Astrocyte (in vitro differentiated cells and primary cell): ENCODE results near the gene PCSK5. TPM values are rescaled to one million over a fixed set of nuclear protein-coding genes. Genes with fewer than 3 reads are reported as not detected.

Experiments used
- DNase-seq: peaks from one replicate; pipeline ENCODE4 v3.0.0-alpha.2; 2010; ENCODE audit warnings: low read depth
- FAIRE-seq: peaks from 2 replicates; lab custom pipeline; 2011; peaks lifted over from hg19 to GRCh38; lab: Jason Lieb, UNC
- H2AFZ ChIP-seq: 2 replicates; pipeline ENCODE4 v1.6.0; 2012; ENCODE audit warnings: low read depth, low read length, inconsistent platforms
- H3K27ac ChIP-seq: 2 replicates; pipeline ENCODE4 v1.5.1; 2011; ENCODE audit warnings: low read depth, low read length, inconsistent platforms
- H3K27me3 ChIP-seq: 2 replicates; pipeline ENCODE4 v1.6.0; 2011; ENCODE audit warnings: low read length, inconsistent platforms; ENCODE audit not compliant: insufficient read depth
- H3K36me3 ChIP-seq: 2 replicates; pipeline ENCODE4 v1.5.1; 2011; ENCODE audit warnings: low read length, inconsistent platforms; ENCODE audit not compliant: insufficient read depth
- H3K4me1 ChIP-seq: 2 replicates; pipeline ENCODE4 v1.5.1; 2011; ENCODE audit warnings: low read length, inconsistent platforms; ENCODE audit not compliant: insufficient read depth
- H3K4me2 ChIP-seq: 2 replicates; pipeline ENCODE4 v1.6.0; 2012; ENCODE audit warnings: low read length, inconsistent platforms
- H3K4me3 ChIP-seq: 2 replicates; pipeline ENCODE4 v1.5.1; 2011; ENCODE audit warnings: low read depth, mild to moderate bottlenecking, low read length, inconsistent platforms; ENCODE audit not compliant: insufficient read depth
- H3K79me2 ChIP-seq: 2 replicates; pipeline ENCODE4 v1.6.0; 2012; ENCODE audit warnings: mild to moderate bottlenecking, low read length, inconsistent platforms; ENCODE audit not compliant: insufficient read depth
- H3K9ac ChIP-seq: 2 replicates; pipeline ENCODE4 v1.6.0; 2012; ENCODE audit warnings: mild to moderate bottlenecking, low read length, inconsistent platforms
- H3K9me3 ChIP-seq: 2 replicates; pipeline ENCODE4 v1.5.1; 2012; ENCODE audit warnings: low read depth, mild to moderate bottlenecking, low read length, inconsistent platforms; ENCODE audit not compliant: insufficient read depth
- H4K20me1 ChIP-seq: 2 replicates; pipeline ENCODE4 v1.6.0; 2012; ENCODE audit warnings: low read length, inconsistent platforms; ENCODE audit not compliant: insufficient read depth
- H3K27ac Mint-ChIP-seq: one replicate; pipeline ENCODE4 v1.8.0; 2021; ENCODE audit warnings: mild to moderate bottlenecking, mixed read lengths; ENCODE audit not compliant: unreplicated experiment
- H3K27me3 Mint-ChIP-seq: one replicate; pipeline ENCODE4 v1.8.0; 2021; ENCODE audit warnings: low read depth, mixed read lengths; ENCODE audit not compliant: unreplicated experiment
- H3K36me3 Mint-ChIP-seq: one replicate; pipeline ENCODE4 v1.8.0; 2021; ENCODE audit warnings: low read depth, mixed read lengths; ENCODE audit not compliant: unreplicated experiment
- H3K4me1 Mint-ChIP-seq: one replicate; pipeline ENCODE4 v1.8.0; 2021; ENCODE audit warnings: low read depth, mixed read lengths; ENCODE audit not compliant: unreplicated experiment
- H3K4me3 Mint-ChIP-seq: one replicate; pipeline ENCODE4 v1.8.0; 2021; ENCODE audit warnings: mild to moderate bottlenecking, moderate library complexity, mixed read lengths; ENCODE audit not compliant: unreplicated experiment
- H3K9me3 Mint-ChIP-seq: one replicate; pipeline ENCODE4 v1.8.0; 2021; ENCODE audit warnings: mild to moderate bottlenecking, mixed read lengths; ENCODE audit not compliant: unreplicated experiment
- CTCF ChIP-seq: IDR thresholded peaks from 2 replicates; pipeline ENCODE4 v1.5.1; 2011; ENCODE audit warnings: low read depth, mild to moderate bottlenecking, inconsistent platforms, low read length, moderate library complexity; ENCODE audit not compliant: insufficient read depth
- EZH2 ChIP-seq: IDR thresholded peaks from 2 replicates; pipeline ENCODE4 v1.6.1; 2012; ENCODE audit warnings: mild to moderate bottlenecking, low read length, inconsistent platforms; ENCODE audit not compliant: insufficient read depth
- total RNA-seq: library from RNA; stranded (reverse); gene quantifications from 2 replicates; pipeline ENCODE4 v1.2.1, GENCODE V29; 2021

The PCSK5 gene
- total RNA-seq, 1 donor from 2014 or later = 13.1 TPM

GRCh38 chr9:76289703-76290102 lies 399.2 kb downstream of the PCSK5 start:
- H3K36me3 ChIP-seq = no peaks in the 10 kb centered on the region
- Mint-ChIP-seq H3K27ac (no peak overlapping the region), H3K4me1 (peaks cover 2% of the 10 kb centered on the region), H3K36me3 (no peaks in the 10 kb centered on the region), H3K4me3 (no peak overlapping the region), H3K27me3 (peaks cover 5% of the 10 kb centered on the region), H3K9me3 (no peaks in the 10 kb centered on the region)
- TF ChIP-seq CTCF (no peak), EZH2 (no peak)
- H3K79me2 ChIP-seq = no peaks in the 10 kb centered on the region
- no peak overlapping the region for H3K4me3 ChIP-seq
- H3K27ac ChIP-seq = no peak overlapping the region
- H4K20me1 ChIP-seq = no peaks in the 10 kb centered on the region
- H3K9me3 ChIP-seq = no peaks in the 10 kb centered on the region
- no peaks in the 10 kb centered on the region for H3K4me1 ChIP-seq
- H3K4me2 ChIP-seq = no peak overlapping the region
- no peaks in the 10 kb centered on the region for H3K27me3 ChIP-seq
- FAIRE-seq (no peak), DNase-seq (no peak)
- no peak overlapping the region for H2AFZ ChIP-seq
- H3K9ac ChIP-seq = no peak overlapping the region

- Histone ChIP-seq H3K79me2 (no peaks in the 10 kb centered on the region), H3K4me1 (no peaks in the 10 kb centered on the region), H3K4me2 (no peak overlapping the region), H3K27ac (no peak overlapping the region), H3K27me3 (no peaks in the 10 kb centered on the region), H2AFZ (no peak overlapping the region), H3K4me3 (no peak overlapping the region), H4K20me1 (no peaks in the 10 kb centered on the region), H3K36me3 (no peaks in the 10 kb centered on the region), H3K9ac (no peak overlapping the region), H3K9me3 (no peaks in the 10 kb centered on the region)
- FAIRE-seq (no peak), DNase-seq (no peak)
- TF ChIP-seq EZH2 = no peak
- TF ChIP-seq CTCF = no peak
- Mint-ChIP-seq H3K36me3 (no peaks in the 10 kb centered on the region), H3K27me3 (peaks cover 5% of the 10 kb centered on the region), H3K4me1 (peaks cover 2% of the 10 kb centered on the region), H3K9me3 (no peaks in the 10 kb centered on the region), H3K27ac (no peak overlapping the region), H3K4me3 (no peak overlapping the region)
Observed at GRCh38 chr9:76290555-76290954, 400.1 kb downstream of the PCSK5 start.

GRCh38 chr9:76292246-76292645 lies 401.8 kb downstream of the PCSK5 start:
- no peak for FAIRE-seq

More at GRCh38 chr9:76292246-76292645, 401.8 kb downstream of the PCSK5 start:
- Mint-ChIP-seq H3K36me3 (no peaks in the 10 kb centered on the region), H3K4me1 (peaks cover 2% of the 10 kb centered on the region), H3K27ac (no peak overlapping the region), H3K27me3 (peaks cover 6% of the 10 kb centered on the region), H3K9me3 (no peaks in the 10 kb centered on the region), H3K4me3 (no peak overlapping the region)
- H3K9ac ChIP-seq = no peak overlapping the region
- no peaks in the 10 kb centered on the region for H3K79me2 ChIP-seq
- H3K4me3 ChIP-seq = no peak overlapping the region
- H3K4me1 ChIP-seq = peaks cover under 1% of the 10 kb centered on the region
- H3K27ac ChIP-seq = no peak overlapping the region
- no peaks in the 10 kb centered on the region for H3K36me3 ChIP-seq
- H4K20me1 ChIP-seq = no peaks in the 10 kb centered on the region
- TF ChIP-seq EZH2 = no peak
- no peak for TF ChIP-seq CTCF
- DNase-seq = no peak
- H3K9me3 ChIP-seq = no peaks in the 10 kb centered on the region
- no peak overlapping the region for H2AFZ ChIP-seq
- H3K4me2 ChIP-seq = no peak overlapping the region
- H3K27me3 ChIP-seq = no peaks in the 10 kb centered on the region
